Stimulated activated CD4-positive, alpha-beta T cell treated with anti-CD3 and anti-CD28 coated beads, Interleukin-15, amount 100 ng/mL, for 1 hour (primary cell): ENCODE results near the gene ARHGEF1.

Source experiments
- DNase-seq, 2 donors: peaks; one replicate each; pipeline ENCODE4 v3.0.0-alpha.2; 2020; ENCODE audit warnings: low read depth in 1 of 2, low spot score in 1 of 2

The ARHGEF1 gene, protein sequence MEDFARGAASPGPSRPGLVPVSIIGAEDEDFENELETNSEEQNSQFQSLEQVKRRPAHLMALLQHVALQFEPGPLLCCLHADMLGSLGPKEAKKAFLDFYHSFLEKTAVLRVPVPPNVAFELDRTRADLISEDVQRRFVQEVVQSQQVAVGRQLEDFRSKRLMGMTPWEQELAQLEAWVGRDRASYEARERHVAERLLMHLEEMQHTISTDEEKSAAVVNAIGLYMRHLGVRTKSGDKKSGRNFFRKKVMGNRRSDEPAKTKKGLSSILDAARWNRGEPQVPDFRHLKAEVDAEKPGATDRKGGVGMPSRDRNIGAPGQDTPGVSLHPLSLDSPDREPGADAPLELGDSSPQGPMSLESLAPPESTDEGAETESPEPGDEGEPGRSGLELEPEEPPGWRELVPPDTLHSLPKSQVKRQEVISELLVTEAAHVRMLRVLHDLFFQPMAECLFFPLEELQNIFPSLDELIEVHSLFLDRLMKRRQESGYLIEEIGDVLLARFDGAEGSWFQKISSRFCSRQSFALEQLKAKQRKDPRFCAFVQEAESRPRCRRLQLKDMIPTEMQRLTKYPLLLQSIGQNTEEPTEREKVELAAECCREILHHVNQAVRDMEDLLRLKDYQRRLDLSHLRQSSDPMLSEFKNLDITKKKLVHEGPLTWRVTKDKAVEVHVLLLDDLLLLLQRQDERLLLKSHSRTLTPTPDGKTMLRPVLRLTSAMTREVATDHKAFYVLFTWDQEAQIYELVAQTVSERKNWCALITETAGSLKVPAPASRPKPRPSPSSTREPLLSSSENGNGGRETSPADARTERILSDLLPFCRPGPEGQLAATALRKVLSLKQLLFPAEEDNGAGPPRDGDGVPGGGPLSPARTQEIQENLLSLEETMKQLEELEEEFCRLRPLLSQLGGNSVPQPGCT

DNA sequence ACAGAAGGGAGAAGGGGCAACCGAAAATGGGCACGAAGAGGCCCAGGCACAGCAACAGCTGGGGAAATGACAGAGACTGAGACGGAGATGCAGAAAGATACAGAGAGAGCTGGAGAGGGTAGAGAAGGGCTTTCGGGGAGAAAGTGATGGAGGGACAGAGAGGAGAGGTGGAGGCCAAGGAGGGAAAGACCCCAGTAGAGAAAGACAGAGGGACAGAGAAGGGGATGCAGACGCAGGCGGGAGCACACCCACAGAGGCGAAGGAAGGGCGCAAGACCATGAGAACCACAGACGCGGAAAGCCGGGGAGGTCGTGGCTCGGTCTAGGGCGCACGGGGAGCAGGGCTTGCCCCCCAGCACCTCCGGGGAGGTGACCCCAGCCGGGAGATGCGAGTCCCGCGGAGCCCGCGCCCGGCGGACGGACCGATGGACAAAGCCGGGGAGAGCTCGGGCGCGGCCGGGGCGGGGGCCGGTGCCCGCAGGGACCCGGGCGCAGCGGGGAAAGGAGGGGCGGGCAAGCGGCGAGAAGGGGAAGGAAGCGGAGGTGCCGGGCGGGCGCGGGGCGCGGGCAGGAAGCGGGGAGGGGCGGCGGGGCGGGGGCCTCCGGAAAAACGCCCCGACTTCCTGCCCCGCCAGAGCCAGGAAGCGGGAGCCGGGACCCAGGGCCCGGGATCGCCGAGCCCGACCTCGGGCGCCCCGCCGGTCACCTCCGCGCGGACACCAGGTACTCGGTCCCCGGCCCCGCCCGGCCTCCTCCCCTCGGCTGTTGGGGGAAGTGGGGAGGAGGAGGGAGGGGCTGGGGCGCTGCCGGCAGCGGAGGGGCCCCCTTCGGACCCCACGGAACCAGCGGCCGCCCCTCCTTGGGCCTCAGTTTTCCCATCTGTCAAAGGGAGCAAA, at the start of gene ARHGEF1:
Gene ARHGEF1 (plus strand): TSS at position 617 of the 895 bp plus-strand sequence. CDS start 4,899 bp downstream, outside the sequence.
- DNase-seq, result peak in 1 of 2 donors; percentile 26

DNA sequence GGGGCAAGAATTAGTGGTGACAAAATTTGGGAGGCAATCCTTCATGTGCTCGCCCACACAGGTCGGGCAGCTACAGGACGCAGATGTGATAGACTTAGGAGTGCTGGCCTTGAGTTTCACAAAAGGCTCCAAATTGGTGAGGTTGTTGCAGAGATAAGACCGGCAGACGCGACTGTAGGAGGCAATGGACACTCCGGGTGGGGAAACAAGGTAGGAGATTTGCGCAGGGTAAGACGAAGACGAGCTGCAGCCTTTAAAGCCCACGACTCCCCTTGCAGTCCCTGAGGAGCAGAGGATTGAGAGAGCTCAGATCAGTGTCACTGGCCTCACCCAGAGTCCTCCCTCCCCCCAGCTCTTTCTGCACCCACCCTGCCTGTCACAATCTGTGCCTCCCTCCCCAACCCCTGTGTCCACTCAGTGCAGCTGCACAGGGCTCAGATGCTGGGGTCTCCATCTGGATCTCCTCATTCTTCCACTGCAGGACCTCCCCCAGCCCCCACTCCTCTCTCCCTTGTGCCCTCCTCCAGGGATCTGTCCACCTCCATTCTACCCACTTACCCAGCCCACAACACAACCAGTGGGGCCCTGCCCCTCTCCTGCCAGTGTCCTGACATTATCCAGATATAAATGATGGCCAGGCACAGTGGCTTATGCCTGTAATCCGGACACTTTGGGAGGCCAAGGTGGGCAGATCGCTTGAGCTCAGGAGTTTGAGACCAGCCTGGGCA, 44.8 kb upstream of the ARHGEF1 start:
- no peak for DNase-seq

DNA sequence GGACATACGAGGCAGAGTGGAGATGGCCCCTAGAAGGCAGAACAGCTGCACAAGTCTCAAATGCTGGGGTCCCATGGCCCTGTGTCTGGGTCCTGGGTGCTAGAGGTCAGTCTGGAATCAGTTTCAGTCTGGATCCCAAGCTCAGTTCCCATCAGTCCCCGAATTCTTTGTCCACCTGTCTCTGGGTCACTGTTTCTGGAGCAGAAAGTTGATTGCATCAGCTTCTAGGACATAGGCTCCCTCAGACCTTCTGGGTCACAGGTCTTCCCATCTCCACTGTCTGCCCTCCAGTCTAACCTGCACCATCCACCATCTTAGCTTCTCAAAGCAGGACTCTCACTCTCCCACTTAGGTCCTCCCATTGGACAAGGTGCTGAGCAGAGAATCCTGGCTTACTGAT, 43.8 kb upstream of the ARHGEF1 start:
- DNase-seq, result no peak

DNA sequence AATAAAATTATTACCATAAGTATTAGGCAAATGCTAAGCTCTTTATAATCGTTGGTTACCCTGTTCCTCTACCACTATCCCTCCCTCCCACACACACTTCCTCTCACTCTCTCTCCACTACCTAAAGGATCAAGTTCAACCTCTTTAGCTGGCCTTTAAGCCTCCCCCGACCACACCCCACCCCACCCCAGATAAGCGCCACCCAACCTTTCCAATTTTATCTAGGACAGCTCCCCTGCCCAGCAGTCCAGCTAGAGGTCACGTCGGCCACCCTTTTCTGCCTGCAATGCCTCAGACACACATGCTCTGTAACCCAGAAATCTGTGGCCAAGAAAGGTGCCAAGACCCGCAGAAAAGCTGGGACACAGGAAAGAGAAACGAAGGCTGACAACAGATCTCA, 39.6 kb upstream of the ARHGEF1 start:
- DNase-seq, result no peak

DNA sequence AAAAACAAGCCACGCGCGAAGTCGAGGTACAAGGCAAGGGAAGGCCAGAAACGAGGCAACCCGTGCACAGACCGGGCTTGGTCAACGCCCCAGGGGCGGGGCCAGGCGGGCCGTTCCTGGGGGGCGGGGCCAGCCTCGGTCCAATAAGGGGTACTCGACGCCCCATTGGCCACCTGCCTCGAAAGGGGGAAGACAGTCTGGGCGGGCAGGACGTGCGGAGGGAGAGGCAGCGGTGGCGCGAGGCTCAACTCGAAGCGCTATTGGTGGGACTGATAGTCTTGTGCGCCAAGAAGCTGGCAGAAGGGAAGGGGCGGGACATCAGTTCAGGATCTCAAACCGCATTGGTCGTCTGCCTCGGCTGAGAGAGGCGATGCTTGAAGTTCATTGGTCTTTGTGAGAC, 38.4 kb upstream of the ARHGEF1 start, which contains the start of gene LYPD4:
Gene LYPD4 (minus strand): TSS at position 83 of the 400 bp plus-strand sequence. CDS start 5,398 bp downstream, outside the sequence.
- no peak for DNase-seq

DNA sequence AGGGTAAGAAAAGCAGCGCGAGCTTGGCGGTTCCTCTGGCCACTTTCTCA, 38.2 kb upstream of the ARHGEF1 start, which contains the start of gene DMRTC2:
Gene DMRTC2 (plus strand): TSS at position 42 of the 50 bp plus-strand sequence. CDS start 2,387 bp downstream, outside the sequence.
- DNase-seq, result no peak

DNA sequence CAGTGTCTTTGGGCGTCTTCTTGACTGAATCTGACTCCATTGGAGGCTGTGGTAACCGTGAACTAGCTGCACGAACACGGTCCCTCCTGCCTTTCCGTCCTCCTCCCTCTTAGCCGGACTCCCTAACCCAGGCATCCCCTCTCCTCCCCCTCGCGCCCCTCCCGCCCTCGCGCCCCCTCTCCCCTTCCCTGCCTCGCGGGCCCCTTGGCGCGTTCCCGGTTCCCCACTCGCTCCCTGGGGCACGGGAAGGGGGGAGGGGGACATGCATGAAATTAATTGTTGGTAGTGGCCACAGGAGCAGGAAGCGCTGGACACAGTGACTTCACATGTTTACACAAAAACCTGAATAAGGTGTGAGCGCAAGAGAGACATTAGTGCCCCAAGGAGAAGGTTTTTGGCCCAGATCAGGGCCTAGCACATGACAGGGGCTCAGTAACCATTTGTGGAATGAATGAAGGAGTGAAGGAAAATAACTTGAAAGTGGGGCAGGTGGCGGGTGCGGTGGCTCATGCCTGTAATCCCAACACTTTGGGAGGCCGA, 37.9 kb upstream of the ARHGEF1 start:
- DNase-seq, result no peak

DNA sequence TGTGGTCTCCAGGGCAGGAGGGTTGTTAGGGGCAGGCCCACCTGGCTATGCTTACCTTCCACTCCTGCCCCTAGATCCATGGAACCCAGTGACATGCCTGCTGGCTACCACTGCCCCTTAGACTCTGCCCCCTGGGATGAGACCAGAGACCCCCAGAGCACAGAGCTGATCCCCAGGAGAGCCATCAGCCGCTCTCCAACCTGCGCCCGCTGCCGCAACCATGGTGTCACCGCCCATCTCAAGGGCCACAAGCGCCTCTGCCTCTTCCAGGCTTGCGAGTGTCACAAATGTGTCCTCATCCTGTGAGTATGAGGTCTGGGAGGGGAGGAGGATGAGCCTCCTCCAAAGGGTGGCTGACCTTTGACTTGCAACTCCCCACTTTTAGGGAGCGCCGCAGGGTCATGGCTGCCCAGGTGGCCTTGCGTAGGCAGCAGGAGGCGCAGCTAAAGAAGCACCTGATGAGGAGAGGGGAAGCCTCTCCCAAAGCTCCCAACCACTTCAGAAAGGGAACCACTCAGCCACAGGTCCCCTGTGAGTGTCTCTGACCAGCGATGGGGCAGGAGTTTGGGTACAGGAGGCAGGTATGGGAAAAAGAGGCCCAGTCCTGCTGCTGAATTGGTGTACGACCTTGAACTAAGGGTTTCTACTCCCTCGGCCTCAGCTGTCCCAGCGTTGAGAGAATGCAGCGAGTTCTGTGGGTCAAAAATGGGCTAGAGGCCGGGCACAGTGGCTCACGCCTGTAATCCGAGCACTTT, 35.5 kb upstream of the ARHGEF1 start:
- no peak for DNase-seq

DNA sequence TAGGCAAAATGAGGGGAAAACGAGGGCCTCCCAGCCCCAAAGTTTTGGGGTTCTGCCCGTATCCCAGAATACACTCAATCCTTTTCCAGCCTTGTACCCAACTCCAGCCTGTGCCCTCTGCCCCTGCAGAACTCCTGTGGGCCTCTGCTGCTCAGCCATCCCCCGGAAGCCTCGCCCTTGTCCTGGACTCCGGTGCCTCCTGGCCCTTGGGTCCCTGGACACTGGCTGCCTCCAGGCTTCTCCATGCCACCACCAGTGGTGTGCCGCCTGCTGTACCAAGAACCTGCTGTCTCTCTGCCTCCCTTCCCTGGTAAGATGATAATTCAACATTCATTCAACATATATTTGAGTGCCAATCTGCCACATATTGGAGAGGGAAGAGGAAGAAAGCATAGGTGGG, 34.3 kb upstream of the ARHGEF1 start:
- DNase-seq, result no peak

DNA sequence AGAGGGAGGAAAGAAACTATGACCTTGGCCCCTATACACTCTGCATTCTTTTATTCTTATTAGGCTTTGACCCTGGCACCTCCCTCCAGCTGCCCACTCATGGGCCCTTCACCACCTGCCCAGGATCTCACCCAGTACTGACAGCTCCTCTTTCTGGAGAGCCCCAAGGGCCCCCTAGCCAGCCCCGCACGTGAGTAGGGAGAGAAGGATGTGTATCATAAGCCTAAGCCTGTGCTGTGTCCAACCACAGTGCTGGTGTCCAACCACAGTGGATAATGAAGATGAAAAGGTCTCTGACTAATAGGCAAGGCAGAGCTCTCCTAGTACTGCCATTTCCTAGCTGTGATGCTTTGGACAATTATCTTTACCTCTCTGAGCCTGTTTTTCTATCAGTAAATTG, 33.9 kb upstream of the ARHGEF1 start:
- DNase-seq, result no peak

DNA sequence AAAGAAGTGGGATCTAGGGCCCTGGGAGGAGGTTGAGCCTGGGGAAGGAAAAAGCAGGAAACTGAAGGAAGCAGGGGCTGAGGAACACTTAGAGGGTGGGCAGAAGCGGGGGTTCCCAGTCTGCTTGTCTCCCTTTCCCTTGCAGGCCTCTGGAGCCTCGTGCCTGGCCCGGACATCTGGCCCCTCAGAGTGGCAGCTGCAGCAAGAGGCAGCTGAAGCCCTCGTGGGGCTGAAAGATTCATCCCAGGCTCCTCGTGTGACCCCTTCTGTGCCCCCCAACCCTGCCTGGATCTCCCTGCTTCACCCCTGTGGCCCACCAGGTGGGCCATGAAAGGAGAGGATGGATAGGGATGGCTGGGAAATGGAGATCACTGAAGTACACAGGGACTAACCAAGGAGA, 32.6 kb upstream of the ARHGEF1 start:
- DNase-seq, result no peak

DNA sequence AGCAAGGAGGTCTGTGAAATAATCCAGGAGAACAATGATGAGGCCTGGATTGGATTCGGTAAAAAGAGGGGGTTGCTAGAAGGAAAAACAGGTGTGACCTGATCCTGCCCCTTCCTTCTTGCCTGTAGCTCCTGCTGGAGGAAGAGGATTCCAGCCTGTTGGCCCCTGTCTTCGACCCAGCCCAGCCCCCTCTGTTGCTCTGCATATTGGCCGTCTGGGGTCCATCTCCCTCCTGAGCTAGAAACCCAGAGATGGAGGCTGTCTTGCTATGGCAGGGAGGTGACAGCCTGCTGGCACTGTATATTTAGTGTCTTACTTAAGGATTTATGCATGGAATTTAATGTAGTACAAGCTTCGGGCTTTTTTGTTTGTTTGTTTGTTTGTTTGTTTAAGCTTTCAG, 31.5 kb upstream of the ARHGEF1 start:
- DNase-seq, result no peak

DNA sequence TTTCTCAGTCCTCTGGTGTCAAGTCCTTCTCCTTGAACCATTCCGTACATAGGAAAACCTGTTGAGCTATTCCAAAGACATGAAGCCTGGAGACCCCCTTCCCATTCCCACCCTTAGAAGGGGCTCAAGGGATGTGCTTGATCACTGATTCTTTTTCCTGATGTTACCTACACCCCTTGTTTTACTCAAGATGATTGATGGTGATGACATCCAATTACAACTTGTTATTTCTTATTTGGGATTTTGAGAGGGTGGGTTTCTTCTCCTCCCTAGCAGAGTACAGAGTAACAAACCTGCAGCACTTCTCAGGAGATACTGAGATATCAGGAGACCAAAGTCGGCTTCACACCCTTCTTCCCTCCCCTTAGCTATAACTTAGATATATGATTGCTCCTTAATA, 29.6 kb upstream of the ARHGEF1 start:
- no peak for DNase-seq

DNA sequence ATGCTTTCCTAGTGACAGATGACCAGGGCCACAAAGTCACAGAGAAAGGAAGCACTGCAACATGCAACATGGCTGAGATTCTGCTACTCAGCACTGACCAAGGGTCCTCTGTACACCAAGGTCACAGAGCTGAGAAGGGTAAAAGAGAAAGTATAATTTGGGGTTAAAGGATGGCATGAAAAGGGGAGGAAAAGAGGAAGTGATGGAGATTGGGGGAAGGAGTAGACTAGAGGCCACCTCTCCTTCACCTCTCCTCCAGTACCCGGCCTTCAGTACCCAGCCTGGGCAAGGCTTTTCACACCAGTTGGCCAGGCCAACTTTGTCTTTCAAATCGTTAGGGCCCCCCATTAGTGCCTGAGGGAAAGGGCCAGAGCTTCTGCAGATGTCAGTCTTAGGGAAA, 29.2 kb upstream of the ARHGEF1 start:
- no peak for DNase-seq

DNA sequence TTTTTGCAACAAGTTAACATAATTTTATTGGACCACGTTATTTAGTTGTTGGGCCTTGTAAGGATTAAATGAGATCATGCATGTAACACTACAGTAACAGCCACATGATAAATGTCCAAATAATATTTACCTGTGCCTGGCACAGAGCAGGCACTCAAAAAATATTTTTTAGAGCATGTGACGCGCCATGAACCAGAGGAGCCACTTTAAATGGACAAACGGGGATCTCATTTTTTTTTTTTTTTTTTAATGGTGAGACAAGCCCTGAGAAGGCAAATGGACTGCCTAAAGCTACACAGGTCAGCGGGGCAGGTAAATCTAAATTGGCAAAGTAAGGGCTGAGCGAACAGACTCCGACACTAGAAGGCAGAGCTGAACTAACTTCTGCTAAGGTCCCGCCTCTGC, 23.8 kb upstream of the ARHGEF1 start:
- no peak for DNase-seq

DNA sequence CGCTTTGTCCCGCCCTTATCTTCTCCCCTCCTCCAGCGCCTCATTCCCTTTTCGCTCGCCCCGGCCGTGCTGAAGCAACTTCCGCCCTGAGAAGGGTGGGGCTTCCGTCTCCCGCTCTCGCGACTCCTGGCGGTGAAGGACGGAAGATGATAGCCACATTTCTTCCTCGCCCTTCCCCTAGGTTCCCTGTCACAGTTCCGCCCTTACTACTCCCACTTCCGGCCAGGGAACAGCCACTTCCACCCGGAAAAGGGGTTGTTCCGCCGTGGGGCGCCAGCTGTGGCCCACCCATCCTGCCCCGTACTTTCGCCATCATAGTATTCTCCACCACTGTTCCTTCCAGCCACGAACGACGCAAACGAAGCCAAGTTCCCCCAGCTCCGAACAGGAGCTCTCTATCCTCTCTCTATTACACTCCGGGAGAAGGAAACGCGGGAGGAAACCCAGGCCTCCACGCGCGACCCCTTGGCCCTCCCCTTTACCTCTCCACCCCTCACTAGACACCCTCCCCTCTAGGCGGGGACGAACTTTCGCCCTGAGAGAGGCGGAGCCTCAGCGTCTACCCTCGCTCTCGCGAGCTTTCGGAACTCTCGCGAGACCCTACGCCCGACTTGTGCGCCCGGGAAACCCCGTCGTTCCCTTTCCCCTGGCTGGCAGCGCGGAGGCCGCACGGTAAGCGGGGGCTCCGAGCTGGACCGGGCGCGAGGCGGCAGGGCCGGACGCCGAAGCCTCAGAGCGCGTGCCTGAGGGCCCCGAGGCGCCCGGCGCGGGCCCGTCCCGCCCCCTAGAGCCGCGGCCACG, 23.2 kb upstream of the ARHGEF1 start, which contains the start of gene RPS19:
Gene RPS19 (plus strand): TSS at position 638 of the 801 bp plus-strand sequence. CDS start 520 bp downstream, outside the sequence.
- peak; percentile 97 for DNase-seq

DNA sequence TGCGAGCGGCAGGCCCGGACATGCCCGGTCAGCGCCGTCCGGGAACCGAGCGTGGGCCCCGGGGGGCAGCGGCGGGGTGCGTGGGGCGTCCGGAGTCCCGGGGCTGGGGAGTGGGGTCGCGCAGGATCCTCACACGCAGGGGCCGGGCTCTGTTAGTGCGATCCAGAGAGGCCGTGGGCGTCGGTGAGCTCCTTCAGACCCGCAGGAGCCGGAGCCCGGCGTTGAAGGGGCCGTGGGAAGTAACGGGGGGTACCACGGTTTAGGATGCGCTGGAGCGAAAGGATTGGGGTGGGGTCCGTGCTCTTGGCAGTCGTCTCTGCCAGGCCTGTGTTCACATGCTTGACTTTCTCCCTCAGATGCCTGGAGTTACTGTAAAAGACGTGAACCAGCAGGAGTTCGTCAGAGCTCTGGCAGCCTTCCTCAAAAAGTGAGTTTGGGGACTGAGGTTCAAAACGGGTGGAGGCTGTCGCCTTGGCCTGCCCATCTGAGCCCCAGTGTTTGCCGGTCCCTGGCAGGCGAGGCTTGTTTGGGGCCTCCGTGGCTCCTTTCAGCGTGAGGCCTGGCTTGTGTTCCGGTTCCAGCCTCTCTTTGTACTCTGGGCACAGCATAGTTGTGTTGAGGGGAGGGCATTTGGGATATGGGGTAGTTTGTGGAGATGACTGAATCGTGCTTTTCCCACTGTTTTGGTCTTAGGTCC, 22.4 kb upstream of the ARHGEF1 start:
- no peak for DNase-seq

DNA sequence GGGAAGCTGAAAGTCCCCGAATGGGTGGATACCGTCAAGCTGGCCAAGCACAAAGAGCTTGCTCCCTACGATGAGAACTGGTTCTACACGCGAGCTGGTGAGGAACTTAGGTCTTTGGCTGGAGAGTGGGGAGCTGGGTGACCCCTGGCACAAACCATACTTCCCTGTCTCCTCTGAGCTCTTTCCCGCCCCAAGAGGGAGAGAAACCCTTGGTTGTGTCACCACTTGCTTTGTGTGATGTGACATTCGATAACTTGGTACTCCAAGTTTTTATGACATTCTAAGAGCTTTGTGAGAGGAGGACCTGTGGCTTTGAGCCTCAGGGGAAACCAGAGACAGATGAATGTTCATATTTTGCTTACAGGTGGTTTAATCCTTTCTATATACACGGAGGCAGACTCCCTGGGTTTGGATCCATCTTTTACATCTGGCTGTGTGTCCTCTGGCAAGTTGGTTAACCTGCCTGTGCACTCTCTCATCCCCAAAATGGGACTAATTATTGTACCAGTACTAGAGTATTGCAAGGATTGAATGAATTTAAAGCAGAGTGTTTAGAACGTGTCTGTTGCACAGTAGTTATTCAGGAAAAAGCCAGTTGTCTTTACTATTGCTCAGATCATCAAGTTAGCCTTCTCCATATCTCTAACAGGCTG, 21.7 kb upstream of the ARHGEF1 start:
- DNase-seq, result no peak
